Sigmoid colon (tissue), 4 donors: ENCODE data around the gene COASY.

Experiments
- POLR2A ChIP-seq, 2 donors: fragments of 450-650 bp; IDR thresholded peaks; one replicate each; pipeline ENCODE4 v1.6.1; 2016; ENCODE audit warnings: antibody characterized with exemption in 2 of 2, mild to moderate bottlenecking in 2 of 2, moderate library complexity in 2 of 2
- POLR2AphosphoS5 ChIP-seq, 4 donors: sonication (generic); formaldehyde crosslinking; IDR thresholded peaks; one replicate each; pipeline ENCODE4 v1.6.1; 2017; ENCODE audit warnings: antibody characterized with exemption in 4 of 4
- TF ChIP-seq, protein P1 (sequence below), 4 experiments: fragments of 450-650 bp in 3 of 4; fragments of 200-600 bp in 1 of 4; IDR thresholded peaks; one replicate each; pipeline ENCODE4 v1.5.1; 2016 to 2019; ENCODE audit warnings: antibody characterized with exemption in 4 of 4, mild to moderate bottlenecking in 3 of 4, moderate library complexity in 2 of 4

- TF ChIP-seq, protein P1, sequence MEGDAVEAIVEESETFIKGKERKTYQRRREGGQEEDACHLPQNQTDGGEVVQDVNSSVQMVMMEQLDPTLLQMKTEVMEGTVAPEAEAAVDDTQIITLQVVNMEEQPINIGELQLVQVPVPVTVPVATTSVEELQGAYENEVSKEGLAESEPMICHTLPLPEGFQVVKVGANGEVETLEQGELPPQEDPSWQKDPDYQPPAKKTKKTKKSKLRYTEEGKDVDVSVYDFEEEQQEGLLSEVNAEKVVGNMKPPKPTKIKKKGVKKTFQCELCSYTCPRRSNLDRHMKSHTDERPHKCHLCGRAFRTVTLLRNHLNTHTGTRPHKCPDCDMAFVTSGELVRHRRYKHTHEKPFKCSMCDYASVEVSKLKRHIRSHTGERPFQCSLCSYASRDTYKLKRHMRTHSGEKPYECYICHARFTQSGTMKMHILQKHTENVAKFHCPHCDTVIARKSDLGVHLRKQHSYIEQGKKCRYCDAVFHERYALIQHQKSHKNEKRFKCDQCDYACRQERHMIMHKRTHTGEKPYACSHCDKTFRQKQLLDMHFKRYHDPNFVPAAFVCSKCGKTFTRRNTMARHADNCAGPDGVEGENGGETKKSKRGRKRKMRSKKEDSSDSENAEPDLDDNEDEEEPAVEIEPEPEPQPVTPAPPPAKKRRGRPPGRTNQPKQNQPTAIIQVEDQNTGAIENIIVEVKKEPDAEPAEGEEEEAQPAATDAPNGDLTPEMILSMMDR (IDR thresholded peaks at IDR 0.05), result no peak
- TF ChIP-seq POLR2AphosphoS5 (IDR thresholded peaks at IDR 0.05), result peak in 1 of 4 donors; percentile 4
- TF ChIP-seq POLR2A (IDR thresholded peaks at IDR 0.05), result no peak
Measured at GRCh38 chr17:42518755-42519545, 43.0 kb upstream of the COASY start.
